Pancreas (tissue), 10 donors: ENCODE results near the gene GAP43. TPM values are rescaled to one million over a fixed set of nuclear protein-coding genes. Genes with fewer than 3 reads are reported as not detected.

ENCODE experiments used
- ATAC-seq, 4 donors: fragments of 200-7000 bp; cut with Tn5 transposase; one replicate each; pipeline versions ENCODE4 v1.8.0 to v1.9.1; 2020; ENCODE audit warnings: mild to moderate bottlenecking in 4 of 4, moderate library complexity in 4 of 4
- DNase-seq, 6 donors: peaks; one replicate each; pipeline ENCODE4 v3.0.0-alpha.2; 2020
- FAIRE-seq: peaks from 2 replicates; lab custom pipeline; 2012; peaks lifted over from hg19 to GRCh38; lab: Jason Lieb, UNC
- H3K27ac ChIP-seq, 4 donors: fragments of 200-600 bp; sonication (generic); 1 replicate in 3 of 4; 2 replicates in 1 of 4; pipeline versions ENCODE4 v1.5.0 to v1.8.0; 2020
- H3K27me3 ChIP-seq, 4 donors: fragments of 200-600 bp; one replicate each; pipeline ENCODE4 v1.8.0; 2021
- H3K36me3 ChIP-seq, 3 donors: fragments of 200-600 bp; sonication (generic) in 1 of 3; one replicate each; pipeline versions ENCODE4 v1.5.0 to v1.8.0; 2020 to 2021
- H3K4me1 ChIP-seq, 3 donors: fragments of 200-600 bp; one replicate each; pipeline ENCODE4 v1.8.0; 2021
- H3K4me3 ChIP-seq, 4 donors: fragments of 200-600 bp; sonication (generic) in 2 of 4; one replicate each; pipeline versions ENCODE4 v1.5.0 to v1.8.0; 2020 to 2021
- H3K9me3 ChIP-seq, 4 donors: fragments of 200-600 bp; one replicate each; pipeline ENCODE4 v1.8.0; 2021
- CTCF ChIP-seq, 4 donors: fragments of 200-600 bp; sonication (generic) in 3 of 4; IDR thresholded peaks; one replicate each; pipeline versions ENCODE4 v1.5.0 to v1.8.0; 2021; ENCODE audit warnings: antibody characterized with exemption in 4 of 4
- WGBS, 2 donors: extraction: QIAGEN DNeasy Blood & Tissue Kit; methylation state at CpG; one replicate each; pipeline ENCODE4 v1.1.7; 2013; 5-methylcytosine and 5-hydroxymethylcytosine counted together
- intact Hi-C, 3 donors: fragments of 100-400 bp; cut with DNase I; formaldehyde crosslinking; loops; one replicate each; pipeline versions ENCODE4 v1.11.1 to v1.14.2; 2022
- polyA plus RNA-seq, 2 donors: library from polyadenylated mRNA; stranded (reverse); fragments of 200-250 nt; gene quantifications; one replicate each; pipeline ENCODE4 v1.2.3, GENCODE V29; 2013
- total RNA-seq, 6 donors: library from RNA; stranded (reverse); fragmentation: NEBNext Ultra II Directional in 4 of 6; extraction: Animal tissue kit (Norgen Biotek cat#: 25700) in 4 of 6; gene quantifications; one replicate each; pipeline versions ENCODE4 v1.2.1 to v1.2.4, GENCODE V29; 2021 to 2023
- donor health status: healthy with polysubstance abuse.
- donor health status: DM: no; HTN: no; CAD: no; lungs with moderate emphysema.
- donor health status: DM: no; HTN: no; CAD: no.
- donor health status: control.
- donor health status: control.
- donor health status: Bipolar disorder and iron deficiency.
- donor health status: DM: yes; HTN: yes; CAD: no.
- donor health status: DM: no; HTN: no; CAD: no.
- donor health status: DM: no; HTN: no; CAD: no.
- donor health status: DM: yes; HTN: yes; CAD: no.

GAP43 gene
- total and polyA plus RNA-seq, 8 donors: 0.09 to 2.2 (median 0.21) TPM

- H3K36me3 ChIP-seq: no peaks in the 10 kb centered on the region
- H3K9me3 ChIP-seq: no peaks in the 10 kb centered on the region
- H3K27ac ChIP-seq: no peak overlapping the region
- ATAC-seq: no peak
- intact Hi-C loops: no loop called here
- no peak for TF ChIP-seq CTCF (IDR thresholded peaks at IDR 0.05)
- H3K27me3 ChIP-seq: no peaks in the 10 kb centered on the region
- no peak for DNase-seq
- no peaks in the 10 kb centered on the region for H3K4me1 ChIP-seq
- WGBS, 2 donors: 62 to 65% methylated on average over 2 of the region's 2 CpGs
- FAIRE-seq: no peak
- H3K4me3 ChIP-seq: no peak overlapping the region
Measured at GRCh38 chr3:115666081-115666480, 42.8 kb downstream of the GAP43 start.

DNA sequence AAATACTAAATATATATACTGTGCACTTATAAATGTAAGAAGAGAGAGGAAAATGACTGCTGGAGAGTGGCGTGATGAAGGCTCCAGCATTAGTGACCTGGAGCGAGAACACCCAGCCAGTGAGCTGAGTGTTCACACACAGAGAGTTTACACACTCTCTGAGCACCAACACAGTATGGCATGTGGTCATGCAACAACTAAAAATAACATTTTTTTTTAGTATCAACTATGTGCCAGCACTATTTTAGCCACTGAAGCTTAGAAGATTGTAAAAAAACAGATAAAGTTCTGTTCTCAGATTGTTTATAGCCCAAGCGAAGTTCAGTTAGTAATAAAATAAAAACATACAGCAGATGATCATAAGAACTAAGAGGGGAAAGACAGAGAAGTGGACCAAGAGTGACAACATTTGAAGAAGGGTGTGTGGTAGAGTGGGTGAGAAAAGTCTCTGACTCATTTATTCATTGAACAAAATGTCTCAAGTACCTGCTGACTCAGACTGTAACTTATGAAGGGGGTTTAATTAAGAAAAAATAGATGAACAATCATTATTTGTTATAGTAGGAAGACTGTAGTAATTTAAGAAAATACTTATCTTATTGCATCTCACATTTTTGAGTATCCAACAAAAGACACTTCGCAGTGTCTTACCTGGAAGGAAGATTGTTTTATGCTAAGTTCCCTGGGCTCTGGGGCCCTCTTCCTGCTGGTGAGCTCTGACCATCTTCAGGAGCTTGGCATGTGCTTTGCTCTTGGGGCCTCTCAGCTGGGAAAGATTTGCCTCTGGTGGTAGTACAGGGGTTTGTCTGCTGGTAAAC lies 43.8 kb downstream of the GAP43 start:
- no peaks in the 10 kb centered on the region for H3K36me3 ChIP-seq
- 75 to 81% methylated on average over 4 of the region's 4 CpGs for WGBS, 2 donors
- no peaks in the 10 kb centered on the region for H3K4me1 ChIP-seq
- H3K27me3 ChIP-seq: no peaks in the 10 kb centered on the region
- no peak for ATAC-seq
- H3K4me3 ChIP-seq: no peak overlapping the region
- intact Hi-C loops: no loop called here
- FAIRE-seq: no peak
- TF ChIP-seq CTCF (IDR thresholded peaks at IDR 0.05): no peak
- H3K27ac ChIP-seq: no peak overlapping the region
- H3K9me3 ChIP-seq: no peaks in the 10 kb centered on the region
- DNase-seq: no peak

GRCh38 chr3:115667738-115668065 lies 44.4 kb downstream of the GAP43 start:
- FAIRE-seq (no peak), DNase-seq (no peak), ATAC-seq (no peak)
- TF ChIP-seq CTCF (IDR thresholded peaks at IDR 0.05): no peak
- Histone ChIP-seq H3K36me3 (no peaks in the 10 kb centered on the region), H3K27ac (no peak overlapping the region), H3K4me3 (no peak overlapping the region), H3K4me1 (no peaks in the 10 kb centered on the region), H3K27me3 (no peaks in the 10 kb centered on the region), H3K9me3 (no peaks in the 10 kb centered on the region)
- intact Hi-C loops: no loop called here

GRCh38 chr3:115670911-115671310 lies 47.6 kb downstream of the GAP43 start:
- H3K4me3 ChIP-seq: no peak overlapping the region
- no peaks in the 10 kb centered on the region for H3K27me3 ChIP-seq
- no peaks in the 10 kb centered on the region for H3K9me3 ChIP-seq
- no peak for TF ChIP-seq CTCF (IDR thresholded peaks at IDR 0.05)
- ATAC-seq (no peak), DNase-seq (no peak), FAIRE-seq (no peak)
- intact Hi-C loops: no loop called here
- H3K27ac ChIP-seq: no peak overlapping the region
- no peaks in the 10 kb centered on the region for H3K36me3 ChIP-seq
- no peaks in the 10 kb centered on the region for H3K4me1 ChIP-seq

DNA sequence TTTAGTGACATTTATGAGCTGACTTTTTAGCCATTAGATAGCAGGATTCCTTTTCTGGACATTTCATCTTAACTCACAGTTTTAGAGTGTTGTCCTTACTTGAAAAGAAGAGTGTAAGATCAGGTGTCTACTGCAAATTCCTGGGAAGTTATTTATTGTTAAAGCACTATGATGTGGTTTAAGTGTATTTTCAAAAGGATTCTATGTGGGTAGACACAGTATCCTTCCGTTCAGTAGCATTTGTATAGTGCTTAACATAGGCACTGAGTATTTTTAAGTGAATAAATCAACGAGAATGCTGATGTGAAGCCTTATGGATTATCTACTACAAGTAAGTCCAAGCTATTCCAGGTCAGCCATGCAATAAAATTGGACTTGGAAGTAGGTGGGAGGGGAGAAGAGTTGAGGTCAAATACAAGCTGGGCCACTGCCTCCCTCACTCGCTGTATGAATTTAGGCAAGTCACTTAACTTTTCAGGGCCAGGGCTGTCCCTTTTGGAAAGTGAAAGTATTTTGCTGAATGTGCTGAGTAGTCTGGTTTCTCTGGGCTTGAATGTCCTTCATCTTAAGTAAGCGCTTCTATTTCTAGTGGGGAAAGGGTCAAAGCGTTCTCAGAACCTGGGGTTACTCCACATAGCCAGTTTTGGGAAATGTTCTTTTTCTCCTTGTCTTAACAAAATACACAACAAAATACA lies 48.6 kb downstream of the GAP43 start:
- no peak for TF ChIP-seq CTCF (IDR thresholded peaks at IDR 0.05)
- Histone ChIP-seq H3K4me3 (no peak overlapping the region), H3K27ac (no peak overlapping the region), H3K9me3 (no peaks in the 10 kb centered on the region), H3K27me3 (no peaks in the 10 kb centered on the region), H3K4me1 (no peaks in the 10 kb centered on the region), H3K36me3 (no peaks in the 10 kb centered on the region)
- no peak for DNase-seq
- ATAC-seq: peak in 1 of 4 donors; percentile 46
- intact Hi-C loops: no loop called here
- 86 to 87% methylated on average over 5 of the region's 5 CpGs for WGBS, 2 donors
- FAIRE-seq: no peak
